Heart left ventricle (tissue), 16 donors: ENCODE measurements around the gene ERN1. TPM values are rescaled to one million over a fixed set of nuclear protein-coding genes. Genes with fewer than 3 reads are reported as not detected.

Source experiments
- ATAC-seq, 4 donors: fragments of 200-7000 bp; cut with Tn5 transposase; one replicate each; pipeline ENCODE4 v1.9.1; 2020 to 2022; ENCODE audit warnings: moderate library complexity in 4 of 4, mild to moderate bottlenecking in 3 of 4, moderate number of reproducible peaks in 1 of 4
- DNase-seq, 5 donors: peaks; one replicate each; pipeline ENCODE4 v3.0.0-alpha.2; 2020
- H3K27ac ChIP-seq, 12 donors: fragments of 200-600 bp; sonication (generic) in 4 of 12; one replicate each; pipeline versions ENCODE4 v1.5.0 to v1.8.0; 2016 to 2022; ENCODE audit warnings: mild to moderate bottlenecking in 2 of 12
- H3K27me3 ChIP-seq, 9 donors: fragments of 200-600 bp; sonication (generic) in 2 of 9; one replicate each; pipeline versions ENCODE4 v1.5.1 to v1.8.0; 2016 to 2022; ENCODE audit warnings: mild to moderate bottlenecking in 3 of 9
- H3K36me3 ChIP-seq, 9 donors: fragments of 200-600 bp; sonication (generic) in 2 of 9; one replicate each; pipeline versions ENCODE4 v1.5.0 to v1.8.0; 2018 to 2022; ENCODE audit warnings: mild to moderate bottlenecking in 2 of 9
- H3K4me1 ChIP-seq, 12 donors: fragments of 200-600 bp; sonication (generic) in 4 of 12; one replicate each; pipeline versions ENCODE4 v1.5.0 to v1.8.0; 2016 to 2022; ENCODE audit warnings: mild to moderate bottlenecking in 3 of 12
- H3K4me3 ChIP-seq, 12 donors: fragments of 200-600 bp; sonication (generic) in 4 of 12; one replicate each; pipeline versions ENCODE4 v1.5.0 to v1.8.0; 2017 to 2022; ENCODE audit warnings: mild to moderate bottlenecking in 9 of 12, moderate library complexity in 4 of 12
- H3K9me3 ChIP-seq, 12 donors: fragments of 200-600 bp; sonication (generic) in 4 of 12; one replicate each; pipeline versions ENCODE4 v1.5.0 to v1.8.0; 2016 to 2022; ENCODE audit warnings: mild to moderate bottlenecking in 1 of 12
- POLR2A ChIP-seq, 2 donors: fragments of 450-650 bp; IDR thresholded peaks; one replicate each; pipeline ENCODE4 v1.6.1; 2017; ENCODE audit warnings: antibody characterized with exemption in 2 of 2, mild to moderate bottlenecking in 2 of 2, moderate library complexity in 2 of 2
- WGBS, 4 donors: extraction: QIAGEN DNeasy Blood & Tissue Kit in 2 of 4; methylation state at CpG; one replicate each; pipeline versions ENCODE4 v1.1.5 to v1.1.7; 2013 to 2018; 5-methylcytosine and 5-hydroxymethylcytosine counted together
- intact Hi-C, 10 donors: fragments of 100-400 bp; cut with DNase I; formaldehyde crosslinking; loops; one replicate each; pipeline versions ENCODE4 v1.11.1 to v1.14.2; 2022
- polyA plus RNA-seq, 2 donors: library from polyadenylated mRNA; stranded (reverse); fragments of 200-250 nt; gene quantifications; one replicate each; pipeline ENCODE4 v1.2.3, GENCODE V29; 2013
- total RNA-seq, 9 donors: library from RNA; depleted of rRNA in 2 of 9; stranded (reverse); fragments of >200 nt in 2 of 9; fragmentation: NEBNext Ultra II Directional in 3 of 9; extraction: Animal tissue kit (Norgen Biotek cat#: 25700) in 3 of 9; gene quantifications; one replicate each; pipeline versions ENCODE4 v1.1.0 to v1.2.4, GENCODE V29; 2016 to 2023
- TF ChIP-seq, protein P1 (sequence below), 12 donors: fragments of 200-600 bp; sonication (generic) in 4 of 12; IDR thresholded peaks; one replicate each; pipeline versions ENCODE4 v1.5.0 to v1.8.0; 2018 to 2022; ENCODE audit warnings: antibody characterized with exemption in 12 of 12, mild to moderate bottlenecking in 5 of 12
- donor health status: ischemic (EF 13 %, LVEDD 7.1; RV severe dilation, severe dysfunction).
- donor health status: healthy with polysubstance abuse.
- donor health status: DM: no; HTN: yes; CAD: no.
- donor health status: DM: no; HTN: no; CAD: no.
- donor health status: ischemic (EF 25% LVEDD 6.9; RV normal size, moderate dysfunction).
- donor health status: ischemic (EF 25% LVEDD 5.7; RV mildly dilated, moderate dysfunction).
- donor health status: healthy.
- donor health status: DM: yes; HTN: yes; CAD: no.
- donor health status: ischemic (EF 35%, LVEDD 5.7; RV mildly dilated, moderate dysfunction).
- donor health status: nonischemic (EF 11% LVEDD 7.7; RV severe dilation, severe dysfunction).
- donor health status: DM: yes; HTN: yes; CAD: no.
- donor health status: PGD.
- donor health status: ischemic (EF 29% LVEDD 5.4; RV normal size, mild dysfunction).
- donor health status: nonischemic (EF 23%, LVEDD 6.1; RV moderate dilation, normal function).

ERN1 gene
- total and polyA plus RNA-seq, 11 donors: 1.5 to 18.7 (median 7.4) TPM

DNA sequence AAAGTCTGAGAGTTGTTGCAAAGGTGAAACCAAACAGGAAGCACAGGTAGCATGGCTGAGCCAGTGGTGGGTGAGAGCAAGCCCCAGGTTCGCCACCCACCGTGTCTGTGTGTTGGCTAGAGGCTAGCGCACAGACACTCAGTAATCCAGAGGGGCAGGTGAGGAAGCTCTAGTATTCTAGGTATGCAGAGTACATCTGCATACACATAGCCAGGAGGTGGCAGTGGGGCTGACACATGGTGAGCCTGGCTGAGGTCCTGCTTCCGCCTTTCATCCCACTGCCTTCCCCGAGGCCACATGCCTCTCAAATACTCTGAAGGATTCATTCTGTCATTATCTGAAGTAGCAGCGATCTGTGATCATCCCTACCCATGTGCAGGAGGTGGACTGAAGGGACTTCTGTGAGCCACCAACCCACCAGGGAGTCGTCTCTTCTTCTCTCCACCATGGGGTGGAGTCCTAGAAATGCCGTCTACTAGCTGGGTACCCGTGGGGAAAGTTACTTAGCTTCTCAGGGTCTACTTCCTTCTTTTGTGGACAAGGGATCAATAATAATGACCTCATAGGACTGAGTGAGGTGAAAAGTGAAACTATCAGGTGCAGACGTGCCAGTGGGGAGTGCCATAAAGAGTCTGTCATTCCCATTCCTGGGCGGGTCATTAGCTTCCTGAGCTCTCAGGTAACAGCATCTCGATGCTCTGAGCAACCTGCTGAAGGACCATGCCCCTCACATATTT lies 73.5 kb downstream of the ERN1 start:
- H3K4me1 ChIP-seq: peaks cover 0 to 22% (median 0%) of the 10 kb centered on the region in 12 donors
- DNase-seq (no peak), ATAC-seq (no peak)
- H3K4me3 ChIP-seq: no peak overlapping the region
- H3K9me3 ChIP-seq: no peaks in the 10 kb centered on the region
- 75 to 89% (median 78%) methylated on average over 11 to 12 of the region's 12 CpGs for WGBS, 4 donors
- no peaks in the 10 kb centered on the region for H3K27me3 ChIP-seq
- H3K36me3 ChIP-seq: peaks cover 0 to 94% (median 77%) of the 10 kb centered on the region in 9 donors
- intact Hi-C loops: no loop called here
- H3K27ac ChIP-seq: peak overlapping the region in 1 of 12 donors; percentile 20
- TF ChIP-seq POLR2A (IDR thresholded peaks at IDR 0.05): no peak
- TF ChIP-seq, protein P1, sequence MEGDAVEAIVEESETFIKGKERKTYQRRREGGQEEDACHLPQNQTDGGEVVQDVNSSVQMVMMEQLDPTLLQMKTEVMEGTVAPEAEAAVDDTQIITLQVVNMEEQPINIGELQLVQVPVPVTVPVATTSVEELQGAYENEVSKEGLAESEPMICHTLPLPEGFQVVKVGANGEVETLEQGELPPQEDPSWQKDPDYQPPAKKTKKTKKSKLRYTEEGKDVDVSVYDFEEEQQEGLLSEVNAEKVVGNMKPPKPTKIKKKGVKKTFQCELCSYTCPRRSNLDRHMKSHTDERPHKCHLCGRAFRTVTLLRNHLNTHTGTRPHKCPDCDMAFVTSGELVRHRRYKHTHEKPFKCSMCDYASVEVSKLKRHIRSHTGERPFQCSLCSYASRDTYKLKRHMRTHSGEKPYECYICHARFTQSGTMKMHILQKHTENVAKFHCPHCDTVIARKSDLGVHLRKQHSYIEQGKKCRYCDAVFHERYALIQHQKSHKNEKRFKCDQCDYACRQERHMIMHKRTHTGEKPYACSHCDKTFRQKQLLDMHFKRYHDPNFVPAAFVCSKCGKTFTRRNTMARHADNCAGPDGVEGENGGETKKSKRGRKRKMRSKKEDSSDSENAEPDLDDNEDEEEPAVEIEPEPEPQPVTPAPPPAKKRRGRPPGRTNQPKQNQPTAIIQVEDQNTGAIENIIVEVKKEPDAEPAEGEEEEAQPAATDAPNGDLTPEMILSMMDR (IDR thresholded peaks at IDR 0.05): no peak

DNA sequence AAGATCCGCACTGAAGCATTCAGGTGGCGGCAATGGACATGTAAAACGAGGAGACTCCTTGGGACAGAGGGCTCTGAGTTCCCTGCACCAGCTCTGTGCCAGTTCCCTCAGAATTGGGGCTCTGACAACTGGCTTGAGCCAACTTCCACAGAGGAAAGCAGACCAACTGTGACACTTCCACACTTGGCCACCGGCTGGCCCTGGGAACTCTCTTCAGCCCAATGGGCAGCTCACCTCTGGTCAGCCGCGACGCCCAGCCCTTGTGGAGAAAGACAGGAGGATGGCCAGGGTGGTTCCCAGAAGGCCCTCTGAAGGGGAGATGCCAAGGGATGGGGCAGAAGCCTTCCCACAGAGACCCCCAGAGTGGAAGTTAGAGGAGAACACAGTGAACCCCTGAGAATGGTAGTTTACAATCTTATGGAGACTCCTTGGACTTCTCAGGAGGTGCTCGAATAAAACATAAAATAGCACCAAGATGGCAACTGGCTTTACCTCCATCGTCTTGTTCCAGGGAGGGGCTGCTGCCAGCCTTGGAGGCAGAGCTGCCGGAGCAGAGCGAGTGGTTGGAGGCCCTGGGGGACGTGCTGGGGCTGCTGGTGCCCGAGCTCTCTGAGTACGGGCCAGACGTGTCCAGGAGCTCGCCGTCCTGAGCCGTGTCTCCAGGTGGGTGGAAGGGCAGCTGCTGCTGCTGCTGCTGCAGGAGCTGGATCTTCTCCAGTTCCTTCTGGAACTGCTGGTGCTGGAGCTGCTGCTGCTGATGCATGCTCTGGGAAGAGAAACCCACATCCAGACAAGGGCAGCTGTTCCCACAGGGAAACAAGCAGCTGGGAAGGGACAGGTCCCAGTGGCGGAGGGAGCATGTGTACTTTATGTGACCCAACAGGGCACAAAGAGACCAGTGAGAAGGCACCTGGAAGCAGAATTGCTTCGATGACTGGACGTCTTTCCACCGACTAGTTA lies 74.5 kb downstream of the ERN1 start:
- no peak overlapping the region for H3K27ac ChIP-seq
- no peak overlapping the region for H3K4me3 ChIP-seq
- peaks cover 0 to 98% (median 80%) of the 10 kb centered on the region in 9 donors for H3K36me3 ChIP-seq
- H3K9me3 ChIP-seq: no peaks in the 10 kb centered on the region
- H3K27me3 ChIP-seq: no peaks in the 10 kb centered on the region
- WGBS, 4 donors: 93 to 97% (median 95%) methylated on average over 16 to 22 of the region's 22 CpGs
- DNase-seq (no peak), ATAC-seq (no peak)
- H3K4me1 ChIP-seq: peaks cover 0 to 15% (median 0%) of the 10 kb centered on the region in 12 donors
- TF ChIP-seq POLR2A (IDR thresholded peaks at IDR 0.05): no peak
- TF ChIP-seq, protein P1 (IDR thresholded peaks at IDR 0.05): no peak
- intact Hi-C loops: no loop called here

DNA sequence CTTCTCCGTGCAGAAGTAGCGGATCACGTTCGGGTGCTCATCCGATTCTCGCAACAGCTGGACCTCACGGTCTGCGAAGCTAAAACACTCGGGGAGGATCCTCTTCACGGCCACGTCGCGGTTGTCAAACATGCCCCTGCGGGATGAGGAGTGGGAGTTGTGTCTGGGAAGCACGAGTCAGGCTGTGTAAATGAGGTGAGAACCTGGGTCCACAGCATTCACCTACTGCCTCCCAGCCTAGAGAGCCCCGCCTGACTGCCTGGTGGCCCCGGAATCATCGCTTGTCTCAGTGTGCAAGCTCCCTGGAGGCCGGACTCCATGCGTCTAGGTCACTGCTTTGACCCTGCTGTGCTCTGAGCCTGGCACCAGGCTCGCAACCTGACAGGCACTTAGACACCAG lies 75.6 kb downstream of the ERN1 start:
- H3K9me3 ChIP-seq: no peaks in the 10 kb centered on the region
- no peaks in the 10 kb centered on the region for H3K27me3 ChIP-seq
- no peak for DNase-seq
- 94 to 97% (median 95%) methylated on average over 20 to 21 of the region's 21 CpGs for WGBS, 4 donors
- no peak overlapping the region for H3K4me3 ChIP-seq
- TF ChIP-seq, protein P1 (IDR thresholded peaks at IDR 0.05): no peak
- TF ChIP-seq POLR2A (IDR thresholded peaks at IDR 0.05): no peak
- ATAC-seq: no peak
- H3K27ac ChIP-seq: no peak overlapping the region
- peaks cover 0 to 6% (median 0%) of the 10 kb centered on the region in 12 donors for H3K4me1 ChIP-seq
- H3K36me3 ChIP-seq: peaks cover 0 to 98% (median 88%) of the 10 kb centered on the region in 9 donors
- intact Hi-C loops: no loop called here

DNA sequence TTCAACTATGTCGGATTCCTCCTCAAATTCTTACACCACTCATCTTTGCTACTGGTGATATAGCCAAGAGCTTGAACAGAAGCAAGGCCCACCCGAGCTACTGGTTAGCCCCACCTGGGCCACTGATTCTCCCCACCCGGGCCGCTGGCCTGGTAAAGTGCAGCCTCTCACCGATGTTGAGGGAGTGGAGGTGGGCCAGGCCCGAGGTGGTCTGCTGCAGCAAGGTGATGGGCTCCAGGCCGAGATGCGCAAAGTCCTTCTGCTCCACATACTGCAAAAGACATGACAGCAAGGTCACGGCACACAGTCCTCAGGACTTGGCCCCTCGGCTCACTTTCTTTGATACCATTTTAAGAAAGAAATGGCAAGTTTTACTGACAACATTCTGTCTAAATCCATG lies 76.8 kb downstream of the ERN1 start:
- DNase-seq (no peak), ATAC-seq (no peak)
- H3K9me3 ChIP-seq: no peaks in the 10 kb centered on the region
- no peak for TF ChIP-seq POLR2A (IDR thresholded peaks at IDR 0.05)
- TF ChIP-seq, protein P1 (IDR thresholded peaks at IDR 0.05): no peak
- 92 to 98% (median 96%) methylated on average over 7 to 10 of the region's 10 CpGs for WGBS, 4 donors
- no peak overlapping the region for H3K27ac ChIP-seq
- intact Hi-C loops: no loop called here
- peaks cover 0 to 98% (median 93%) of the 10 kb centered on the region in 9 donors for H3K36me3 ChIP-seq
- H3K4me3 ChIP-seq: no peak overlapping the region
- no peaks in the 10 kb centered on the region for H3K27me3 ChIP-seq
- H3K4me1 ChIP-seq: peaks cover 0 to 6% (median 0%) of the 10 kb centered on the region in 12 donors
